HCT116 (cell line): Measurements from ENCODE around the gene NFATC1. TPM values are rescaled to one million over a fixed set of nuclear protein-coding genes. Genes with fewer than 3 reads are reported as not detected.

Experiments used
- ATAC-seq: fragments of 200-7000 bp; cut with Tn5 transposase; 2 replicates; pipeline ENCODE4 v1.9.1; 2020; ENCODE audit warnings: mild to moderate bottlenecking, moderate library complexity
- BruUV-seq: library from RNA; stranded (reverse); fragments of 400-500 nt; replicated peaks from 2 replicates; lab custom pipeline; 2021; lab: Mats Ljungman, UMichigan
- CTCF ChIA-PET: fragments of 300-600 bp; sonication (Branson Sonifier 250); formaldehyde crosslinking; loops from one replicate; lab custom pipeline; 2021; ENCODE audit warnings: antibody characterized with exemption; lab: Charles Lee
- POLR2A ChIA-PET: fragments of 300-600, 350-600 bp; sonication (Branson Sonifier 250); formaldehyde crosslinking; loops from one replicate; lab custom pipeline; 2021; ENCODE audit warnings: antibody characterized with exemption; lab: Charles Lee
- RAD21 ChIA-PET, 2 experiments: fragments of 300-600 bp; sonication (Branson Sonifier 250); formaldehyde crosslinking; loops; one replicate each; lab custom pipeline; 2023; ENCODE audit warnings: low total read pairs in 2 of 2; ENCODE audit not compliant: uncharacterized antibody in 2 of 2, unreplicated experiment in 2 of 2, low non-redundant PET in 1 of 2; lab: Charles Lee
- DNase-seq: peaks from one replicate; pipeline ENCODE4 v3.0.0-alpha.2; 2010; ENCODE audit warnings: low read depth, low spot score
- H2AFZ ChIP-seq: fragments of 200-600 bp; shearing (Covaris generic), sonication (generic); 2 replicates; pipeline ENCODE4 v1.6.1; 2017; ENCODE audit warnings: low read depth, mixed run types, mixed read lengths, antibody characterized with exemption, low read length; ENCODE audit not compliant: poor library complexity, severe bottlenecking
- H3K27ac ChIP-seq: 2 replicates; pipeline ENCODE4 v1.5.1; 2012; ENCODE audit warnings: low read depth, low read length
- H3K27me3 ChIP-seq: fragments of 200-600 bp; sonication (generic); 2 replicates; pipeline ENCODE4 v1.6.1; 2016; ENCODE audit warnings: mixed run types, low read length, mixed read lengths; ENCODE audit not compliant: insufficient read depth
- H3K36me3 ChIP-seq, 2 experiments: fragments of 200-500 bp in 1 of 2; fragments of 200-600 bp in 1 of 2; sonication (Bioruptor generic) in 1 of 2; sonication (generic) in 1 of 2; 2 replicates each; pipeline versions ENCODE4 v1.5.1 to v1.6.1; 2014 to 2016; ENCODE audit warnings: low read length in 2 of 2, inconsistent platforms in 1 of 2, mixed read lengths in 1 of 2, mixed run types in 1 of 2; ENCODE audit not compliant: insufficient read depth in 2 of 2, control insufficient read depth in 1 of 2
- H3K4me1 ChIP-seq, 2 experiments: fragments of 200-600 bp in 1 of 2; sonication (generic) in 1 of 2; 2 replicates each; pipeline versions ENCODE4 v1.5.1 to v1.6.1; 2012 to 2017; ENCODE audit warnings: low read length in 2 of 2, inconsistent platforms in 1 of 2, mild to moderate bottlenecking in 1 of 2, mixed read lengths in 1 of 2, mixed run types in 1 of 2, moderate library complexity in 1 of 2; ENCODE audit not compliant: insufficient read depth in 2 of 2, control insufficient read depth in 1 of 2
- H3K4me2 ChIP-seq: fragments of 200-600 bp; sonication (generic); 2 replicates; pipeline ENCODE4 v1.6.1; 2017; ENCODE audit warnings: mixed run types, low read length, mixed read lengths
- H3K4me3 ChIP-seq, 2 experiments: fragments of 200-600 bp in 1 of 2; sonication (generic) in 1 of 2; replicated peaks in 1 of 2; 2 replicates each; pipeline ENCODE4 v1.5.1; 2011 to 2016; ENCODE audit warnings: low read length in 2 of 2, control low read depth in 1 of 2, low read depth in 1 of 2, mild to moderate bottlenecking in 1 of 2, mixed read lengths in 1 of 2, mixed run types in 1 of 2
- H3K79me2 ChIP-seq: fragments of 200-600 bp; sonication (generic); 2 replicates; pipeline ENCODE4 v1.6.1; 2017; ENCODE audit warnings: mild to moderate bottlenecking, mixed run types, low read length, moderate library complexity, mixed read lengths; ENCODE audit not compliant: insufficient read depth
- H3K9ac ChIP-seq: fragments of 200-600 bp; sonication (generic); 2 replicates; pipeline ENCODE4 v1.6.1; 2016; ENCODE audit warnings: low read length, mixed read lengths
- H3K9me2 ChIP-seq: fragments of 200-600 bp; sonication (generic), shearing (Covaris generic); 2 replicates; pipeline ENCODE4 v1.6.1; 2017; ENCODE audit warnings: mixed run types, mild to moderate bottlenecking, moderate library complexity; ENCODE audit not compliant: insufficient read depth
- H3K9me3 ChIP-seq, 2 experiments: fragments of 200-500 bp in 1 of 2; fragments of 200-600 bp in 1 of 2; sonication (Bioruptor generic) in 1 of 2; sonication (generic) in 1 of 2; 2 replicates each; pipeline ENCODE4 v1.6.1; 2014 to 2017; ENCODE audit warnings: low read length in 2 of 2, mixed read lengths in 2 of 2, inconsistent platforms in 1 of 2, low read depth in 1 of 2, mild to moderate bottlenecking in 1 of 2, mixed run types in 1 of 2, moderate library complexity in 1 of 2; ENCODE audit not compliant: control insufficient read depth in 1 of 2, insufficient read depth in 1 of 2
- H4K20me1 ChIP-seq: fragments of 200-600 bp; sonication (generic), shearing (Covaris generic); 2 replicates; pipeline ENCODE4 v1.6.1; 2017; ENCODE audit warnings: mixed run types, mild to moderate bottlenecking, moderate library complexity; ENCODE audit not compliant: insufficient read depth
- CBX3 ChIP-seq: IDR thresholded peaks from 2 replicates; pipeline ENCODE4 v1.6.1; 2012; ENCODE audit warnings: low read depth
- CEBPB ChIP-seq: IDR thresholded peaks from 2 replicates; pipeline ENCODE4 v1.6.1; 2012; ENCODE audit warnings: low read depth
- EGR1 ChIP-seq: IDR thresholded peaks from 2 replicates; pipeline ENCODE4 v1.6.1; 2012; ENCODE audit warnings: low read depth
- EZH2phosphoT487 ChIP-seq: fragments of 200-600 bp; IDR thresholded peaks from 2 replicates; pipeline ENCODE4 v1.6.1; 2018; ENCODE audit warnings: antibody characterized with exemption, borderline replicate concordance
- JUND ChIP-seq: IDR thresholded peaks from 2 replicates; pipeline ENCODE4 v1.6.1; 2012
- POLR2A ChIP-seq: IDR thresholded peaks from 2 replicates; pipeline ENCODE4 v1.7.0; 2011; ENCODE audit warnings: borderline replicate concordance; ENCODE audit not compliant: insufficient read depth, insufficient read length; ENCODE audit errors: extremely low read depth
- POLR2AphosphoS5 ChIP-seq: IDR thresholded peaks from 2 replicates; pipeline ENCODE4 v1.6.1; 2011; ENCODE audit warnings: mild to moderate bottlenecking, low read depth, low read length, moderate library complexity
- RAD21 ChIP-seq: IDR thresholded peaks from 2 replicates; pipeline ENCODE4 v1.6.1; 2012; ENCODE audit warnings: low read depth, mild to moderate bottlenecking
- SP1 ChIP-seq: IDR thresholded peaks from 2 replicates; pipeline ENCODE4 v1.6.1; 2012; ENCODE audit warnings: low read depth
- SRF ChIP-seq: IDR thresholded peaks from 2 replicates; pipeline ENCODE4 v1.6.1; 2012; ENCODE audit warnings: low read depth
- TCF7L2 ChIP-seq: IDR thresholded peaks from 2 replicates; pipeline ENCODE4 v1.7.0; 2011; ENCODE audit warnings: borderline replicate concordance, inconsistent platforms; ENCODE audit not compliant: insufficient read depth, insufficient read length; ENCODE audit errors: extremely low read depth
- YY1 ChIP-seq: IDR thresholded peaks from 2 replicates; pipeline ENCODE4 v1.6.1; 2011; ENCODE audit warnings: low read length, low read depth, moderate library complexity, mild to moderate bottlenecking; ENCODE audit not compliant: insufficient replicate concordance; ENCODE audit errors: extremely low read depth
- ZFX ChIP-seq: fragments of 450-650 bp; IDR thresholded peaks from 2 replicates; pipeline ENCODE4 v1.6.1; 2017
- ZNF274 ChIP-seq: fragments of 200-500 bp; sonication (Bioruptor generic); IDR thresholded peaks from 2 replicates; pipeline ENCODE4 v1.6.1; 2014; ENCODE audit warnings: mild to moderate bottlenecking, low read depth, low read length, inconsistent platforms
- intact Hi-C: fragments of 100-400 bp; cut with micrococcal nuclease; formaldehyde crosslinking; loops from 2 replicates; pipeline ENCODE4 v1.10.0; 2022
- total RNA-seq: library from RNA; stranded (reverse); gene quantifications from one replicate; pipeline ENCODE4 v1.2.1, GENCODE V29; 2021; ENCODE audit not compliant: unreplicated experiment
- TF ChIP-seq, protein P1 (sequence below): IDR thresholded peaks from 2 replicates; pipeline ENCODE4 v1.6.1; 2011; ENCODE audit warnings: mild to moderate bottlenecking, low read length, moderate library complexity; ENCODE audit not compliant: insufficient replicate concordance; ENCODE audit errors: extremely low read depth
- TF ChIP-seq, protein P2 (sequence below): IDR thresholded peaks from 2 replicates; pipeline ENCODE4 v1.6.1; 2012; ENCODE audit warnings: low read depth
- TF ChIP-seq, protein P3 (sequence below): IDR thresholded peaks from 2 replicates; pipeline ENCODE4 v1.6.1; 2012
- TF ChIP-seq, protein P4 (sequence below): IDR thresholded peaks from 2 replicates; pipeline ENCODE4 v1.6.1; 2012

NFATC1 gene
- total RNA-seq, 1 experiment from 2014 or later: 20.8 TPM

DNA sequence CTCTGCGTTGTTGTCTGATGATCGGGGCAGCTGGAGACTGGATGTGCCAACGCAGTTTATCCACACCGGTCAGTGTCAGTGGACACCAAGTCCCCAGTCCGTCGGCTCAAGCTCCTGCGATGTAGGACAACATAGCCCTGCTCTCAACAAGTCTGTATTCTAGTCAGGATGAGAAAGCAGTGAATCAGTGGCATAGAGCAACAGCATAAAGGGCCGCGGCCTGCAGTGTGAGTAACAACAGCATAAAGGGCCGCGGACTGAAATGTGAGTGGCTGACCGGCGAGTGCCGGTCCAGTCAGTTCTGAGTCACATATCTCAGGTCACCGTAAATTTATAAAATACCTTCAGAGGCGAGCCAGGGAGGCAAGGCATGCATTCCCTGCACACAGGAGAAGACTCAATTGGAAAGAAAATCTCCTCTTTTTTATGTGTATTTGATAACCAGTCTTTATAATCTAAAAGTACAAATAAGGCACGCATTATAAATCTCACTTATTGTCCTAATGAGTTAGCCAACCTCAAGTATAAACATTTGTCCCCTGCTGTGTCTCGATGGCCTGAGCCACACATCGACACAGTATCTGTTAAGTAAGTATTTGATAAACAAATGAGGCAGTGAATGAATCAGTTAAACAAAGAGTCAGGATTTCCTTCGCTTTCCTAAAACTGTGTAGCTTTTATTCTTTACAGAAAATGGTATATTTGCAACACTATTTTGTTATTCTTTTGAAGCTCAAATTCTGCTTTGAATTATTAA lies 33.8 kb upstream of the NFATC1 start:
- Histone ChIP-seq H3K36me3 (peaks cover 2 to 8% of the 10 kb centered on the region in 2 experiments; a peak in 1 of 4 replicates), H3K9me3 (no peaks in the 10 kb centered on the region), H3K79me2 (no peaks in the 10 kb centered on the region), H3K9ac (peak overlapping the region; percentile 30), H2AFZ (no peak overlapping the region), H3K27me3 (no peaks in the 10 kb centered on the region), H3K4me2 (peak overlapping the region; percentile 68), H4K20me1 (no peaks in the 10 kb centered on the region), H3K4me3 (peak overlapping the region in 1 of 2 experiments; percentile 15; a peak in 1 of 4 replicates), H3K9me2 (no peaks in the 10 kb centered on the region), H3K27ac (peak overlapping the region; percentile 63; the same call in 1 of the 2 replicates), H3K4me1 (peaks cover 14 to 20% of the 10 kb centered on the region in 2 experiments)
- ChIA-PET POLR2A (no interaction called here), CTCF (no interaction called here), RAD21 (no interaction called here)
- ATAC-seq (peak; percentile 99), DNase-seq (peak; percentile 77)
- intact Hi-C loops: no loop called here
- no TSS peak for BruUV-seq
- TF ChIP-seq RAD21 (no peak), CEBPB (0 out of 2 replicates have a peak, but pooled peaks have one; percentile 11), CBX3 (peak; percentile 64; the same call in 1 of the 2 replicates), YY1 (no peak), POLR2A (no peak), ZNF274 (no peak), JUND (peak; percentile 69), TCF7L2 (no peak), EGR1 (no peak), EZH2phosphoT487 (no peak), SP1 (peak; percentile 70), ZFX (no peak), POLR2AphosphoS5 (0 out of 2 replicates have a peak, but pooled peaks have one; percentile 39), SRF (no peak)
- TF ChIP-seq, protein P1, sequence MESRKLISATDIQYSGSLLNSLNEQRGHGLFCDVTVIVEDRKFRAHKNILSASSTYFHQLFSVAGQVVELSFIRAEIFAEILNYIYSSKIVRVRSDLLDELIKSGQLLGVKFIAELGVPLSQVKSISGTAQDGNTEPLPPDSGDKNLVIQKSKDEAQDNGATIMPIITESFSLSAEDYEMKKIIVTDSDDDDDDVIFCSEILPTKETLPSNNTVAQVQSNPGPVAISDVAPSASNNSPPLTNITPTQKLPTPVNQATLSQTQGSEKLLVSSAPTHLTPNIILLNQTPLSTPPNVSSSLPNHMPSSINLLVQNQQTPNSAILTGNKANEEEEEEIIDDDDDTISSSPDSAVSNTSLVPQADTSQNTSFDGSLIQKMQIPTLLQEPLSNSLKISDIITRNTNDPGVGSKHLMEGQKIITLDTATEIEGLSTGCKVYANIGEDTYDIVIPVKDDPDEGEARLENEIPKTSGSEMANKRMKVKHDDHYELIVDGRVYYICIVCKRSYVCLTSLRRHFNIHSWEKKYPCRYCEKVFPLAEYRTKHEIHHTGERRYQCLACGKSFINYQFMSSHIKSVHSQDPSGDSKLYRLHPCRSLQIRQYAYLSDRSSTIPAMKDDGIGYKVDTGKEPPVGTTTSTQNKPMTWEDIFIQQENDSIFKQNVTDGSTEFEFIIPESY: no peak
- TF ChIP-seq, protein P2, sequence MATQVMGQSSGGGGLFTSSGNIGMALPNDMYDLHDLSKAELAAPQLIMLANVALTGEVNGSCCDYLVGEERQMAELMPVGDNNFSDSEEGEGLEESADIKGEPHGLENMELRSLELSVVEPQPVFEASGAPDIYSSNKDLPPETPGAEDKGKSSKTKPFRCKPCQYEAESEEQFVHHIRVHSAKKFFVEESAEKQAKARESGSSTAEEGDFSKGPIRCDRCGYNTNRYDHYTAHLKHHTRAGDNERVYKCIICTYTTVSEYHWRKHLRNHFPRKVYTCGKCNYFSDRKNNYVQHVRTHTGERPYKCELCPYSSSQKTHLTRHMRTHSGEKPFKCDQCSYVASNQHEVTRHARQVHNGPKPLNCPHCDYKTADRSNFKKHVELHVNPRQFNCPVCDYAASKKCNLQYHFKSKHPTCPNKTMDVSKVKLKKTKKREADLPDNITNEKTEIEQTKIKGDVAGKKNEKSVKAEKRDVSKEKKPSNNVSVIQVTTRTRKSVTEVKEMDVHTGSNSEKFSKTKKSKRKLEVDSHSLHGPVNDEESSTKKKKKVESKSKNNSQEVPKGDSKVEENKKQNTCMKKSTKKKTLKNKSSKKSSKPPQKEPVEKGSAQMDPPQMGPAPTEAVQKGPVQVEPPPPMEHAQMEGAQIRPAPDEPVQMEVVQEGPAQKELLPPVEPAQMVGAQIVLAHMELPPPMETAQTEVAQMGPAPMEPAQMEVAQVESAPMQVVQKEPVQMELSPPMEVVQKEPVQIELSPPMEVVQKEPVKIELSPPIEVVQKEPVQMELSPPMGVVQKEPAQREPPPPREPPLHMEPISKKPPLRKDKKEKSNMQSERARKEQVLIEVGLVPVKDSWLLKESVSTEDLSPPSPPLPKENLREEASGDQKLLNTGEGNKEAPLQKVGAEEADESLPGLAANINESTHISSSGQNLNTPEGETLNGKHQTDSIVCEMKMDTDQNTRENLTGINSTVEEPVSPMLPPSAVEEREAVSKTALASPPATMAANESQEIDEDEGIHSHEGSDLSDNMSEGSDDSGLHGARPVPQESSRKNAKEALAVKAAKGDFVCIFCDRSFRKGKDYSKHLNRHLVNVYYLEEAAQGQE: no peak
- TF ChIP-seq, protein P3, sequence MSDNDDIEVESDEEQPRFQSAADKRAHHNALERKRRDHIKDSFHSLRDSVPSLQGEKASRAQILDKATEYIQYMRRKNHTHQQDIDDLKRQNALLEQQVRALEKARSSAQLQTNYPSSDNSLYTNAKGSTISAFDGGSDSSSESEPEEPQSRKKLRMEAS: 0 out of 2 replicates have a peak, but pooled peaks have one; percentile 34
- TF ChIP-seq, protein P4, sequence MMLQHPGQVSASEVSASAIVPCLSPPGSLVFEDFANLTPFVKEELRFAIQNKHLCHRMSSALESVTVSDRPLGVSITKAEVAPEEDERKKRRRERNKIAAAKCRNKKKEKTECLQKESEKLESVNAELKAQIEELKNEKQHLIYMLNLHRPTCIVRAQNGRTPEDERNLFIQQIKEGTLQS: no peak
